ENCODE results near the gene GPC3. TPM values are rescaled to one million over a fixed set of nuclear protein-coding genes. Genes with fewer than 3 reads are reported as not detected.
"Not testable (repeated sequence)": the region's sequence is repeated elsewhere in the genome, so short reads cannot be mapped to it uniquely, and the experiment has no call there.

GPC3 gene
- not detected in 2 replicates for total RNA-seq (2014; rRNA removed; shearing (Covaris generic))

DNA sequence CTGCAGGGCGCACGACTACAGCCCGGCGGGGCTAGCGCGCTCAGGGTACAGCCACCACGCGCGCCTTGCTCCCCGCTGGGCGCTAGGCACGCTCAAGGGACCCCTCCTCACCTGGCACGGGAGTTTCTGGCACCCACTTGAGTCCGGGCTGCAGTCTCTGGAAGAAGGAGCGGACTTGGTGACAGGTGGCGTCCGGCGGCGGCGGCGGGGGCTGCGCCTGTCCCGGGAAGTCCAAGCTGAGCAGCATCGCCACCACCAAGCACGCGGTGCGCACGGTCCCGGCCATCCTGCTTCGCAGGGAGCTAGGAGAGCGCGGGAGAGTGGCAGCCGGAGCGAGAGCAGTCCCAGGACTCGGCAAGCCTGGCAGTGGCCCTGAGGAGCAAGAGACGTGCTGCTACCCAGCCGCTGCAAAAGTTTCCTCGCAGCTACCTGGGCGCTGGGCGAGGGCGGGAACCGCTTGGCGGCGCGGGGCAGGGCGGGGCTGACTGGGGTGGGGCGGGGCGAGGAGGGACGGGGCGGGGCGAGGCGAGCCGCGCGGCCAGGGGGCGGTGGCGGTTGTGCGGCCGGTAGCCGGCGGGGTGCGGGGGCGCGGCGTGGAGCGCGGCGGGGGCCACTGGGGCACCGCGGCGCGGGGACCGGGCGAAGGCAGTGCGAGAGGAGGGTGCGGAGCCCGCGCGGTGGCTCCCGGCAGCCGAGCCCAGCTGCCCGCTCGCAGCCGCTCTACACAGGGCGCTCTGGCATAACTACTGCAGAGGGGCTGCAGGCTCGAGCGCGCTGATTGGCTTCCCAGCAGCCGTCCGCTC lies at the start of gene GPC3:
Gene GPC3 (minus strand): TSS at position 431 of the 803 bp plus-strand sequence.
- DNase-seq (ENCODE audit: low read depth), result no peak

DNA sequence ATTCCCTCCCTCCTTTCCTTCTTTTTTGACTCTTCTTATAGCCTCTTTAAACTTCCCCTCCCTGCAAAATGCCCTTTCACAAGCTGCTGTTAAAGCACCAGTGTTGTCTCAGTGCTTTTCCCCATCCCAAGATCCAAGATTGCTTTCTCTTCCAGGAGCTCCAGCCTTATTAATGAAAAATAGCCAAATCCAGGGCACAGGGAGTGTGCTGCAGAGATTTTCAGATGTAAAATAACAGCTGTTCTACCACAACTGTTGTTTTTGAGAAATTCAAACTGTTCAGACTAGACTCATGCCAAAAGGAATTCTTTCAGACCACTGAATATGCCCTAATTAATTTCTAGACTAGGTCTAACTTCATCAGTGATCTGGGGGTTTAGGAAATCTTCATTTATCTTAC lies 47.0 kb upstream of the GPC3 start:
- DNase-seq (ENCODE audit: low read depth), result no peak

DNA sequence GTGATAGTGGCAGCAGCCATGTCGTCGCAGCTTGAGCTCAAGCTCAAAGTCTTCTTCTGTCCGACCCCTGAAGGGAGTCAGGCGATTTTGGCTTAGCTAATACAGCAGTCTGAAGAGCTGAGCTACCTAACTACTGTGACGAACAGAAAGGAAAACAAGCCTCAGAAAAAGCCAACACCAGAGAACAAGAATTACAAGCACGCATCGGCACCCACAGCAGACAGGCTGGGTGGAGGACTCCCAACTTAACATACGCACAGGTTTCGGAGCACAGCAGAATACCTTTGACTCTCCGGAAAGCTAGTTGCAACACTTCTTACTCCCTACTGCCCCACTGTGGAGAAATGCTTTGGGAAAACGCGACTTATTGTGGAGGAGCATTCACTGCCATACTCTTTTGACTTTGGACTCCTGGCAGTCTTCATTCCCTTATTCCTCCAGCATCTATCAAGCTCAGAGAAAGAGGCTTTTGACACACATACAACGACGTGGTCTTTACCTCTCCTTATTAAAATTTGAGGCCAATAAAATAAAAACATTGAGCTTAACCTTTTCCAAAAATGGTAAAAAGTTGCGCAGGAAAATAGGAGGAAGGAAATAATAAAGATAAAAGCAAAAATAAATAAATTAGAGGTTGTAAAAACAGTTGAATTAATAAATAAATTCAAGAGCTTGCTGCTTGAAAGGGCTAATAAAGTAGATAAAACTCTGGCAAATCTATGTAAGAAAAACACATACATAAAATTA lies 41.3 kb upstream of the GPC3 start:
- DNase-seq (ENCODE audit: low read depth), result peak; percentile 45

DNA sequence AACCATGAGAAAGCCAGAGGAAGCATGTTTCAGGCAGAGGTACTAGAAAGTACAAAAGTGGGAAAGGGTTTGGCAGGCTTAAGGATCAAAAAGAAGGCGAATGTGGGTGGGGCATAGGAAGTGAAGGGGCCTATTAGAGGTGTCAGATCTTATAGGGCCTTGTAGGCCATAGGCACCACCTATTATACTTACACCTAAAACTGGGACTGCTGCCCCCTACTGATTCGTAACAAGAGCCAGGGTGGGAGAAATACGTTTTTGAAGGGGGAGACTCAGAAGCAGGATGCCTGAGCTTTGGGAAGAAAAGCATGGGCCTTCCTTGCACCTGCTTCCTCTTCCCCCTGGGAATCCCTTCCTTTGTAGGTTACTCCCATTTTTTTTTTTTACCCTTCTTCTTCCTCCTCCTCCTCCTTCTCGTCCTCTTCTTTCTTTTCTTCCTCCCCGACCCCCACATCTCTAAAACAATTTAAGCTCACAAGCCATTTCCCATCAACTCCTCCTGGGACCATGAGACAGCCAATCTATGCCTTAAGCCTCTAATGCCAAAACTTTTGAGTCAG lies 40.7 kb upstream of the GPC3 start:
- DNase-seq (ENCODE audit: low read depth), result no peak

DNA sequence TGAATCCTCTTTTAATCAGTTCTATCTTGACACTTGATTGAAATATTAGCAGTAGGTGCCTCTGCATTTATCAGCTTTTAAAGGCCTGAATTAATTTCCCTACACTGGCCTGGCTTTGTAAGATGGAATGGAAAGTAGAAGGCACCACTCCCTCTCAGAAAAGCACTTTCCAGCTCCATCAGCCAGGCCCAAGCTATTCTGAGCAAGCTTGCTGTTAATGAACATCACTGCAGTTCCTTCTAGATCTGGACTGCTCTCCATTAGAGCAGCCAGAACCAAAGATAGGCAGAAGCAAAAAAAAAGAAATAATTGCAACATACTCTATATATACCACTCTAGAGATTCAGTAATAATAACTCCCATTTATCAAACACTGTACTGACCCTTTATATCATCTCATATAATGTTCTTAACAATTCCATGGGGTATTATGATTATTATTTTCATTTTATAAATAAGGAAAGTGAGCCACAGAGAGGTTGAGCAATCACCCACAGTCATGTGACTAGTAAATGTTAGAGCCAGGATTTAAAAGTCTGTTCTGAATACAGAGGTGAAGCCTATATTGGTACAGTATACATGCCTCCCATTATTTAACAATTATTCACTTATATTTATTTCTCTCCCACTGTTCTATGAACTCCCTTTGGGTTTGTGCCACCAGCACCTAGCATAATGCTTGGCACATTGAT lies 39.4 kb upstream of the GPC3 start:
- DNase-seq (ENCODE audit: low read depth), result no peak

DNA sequence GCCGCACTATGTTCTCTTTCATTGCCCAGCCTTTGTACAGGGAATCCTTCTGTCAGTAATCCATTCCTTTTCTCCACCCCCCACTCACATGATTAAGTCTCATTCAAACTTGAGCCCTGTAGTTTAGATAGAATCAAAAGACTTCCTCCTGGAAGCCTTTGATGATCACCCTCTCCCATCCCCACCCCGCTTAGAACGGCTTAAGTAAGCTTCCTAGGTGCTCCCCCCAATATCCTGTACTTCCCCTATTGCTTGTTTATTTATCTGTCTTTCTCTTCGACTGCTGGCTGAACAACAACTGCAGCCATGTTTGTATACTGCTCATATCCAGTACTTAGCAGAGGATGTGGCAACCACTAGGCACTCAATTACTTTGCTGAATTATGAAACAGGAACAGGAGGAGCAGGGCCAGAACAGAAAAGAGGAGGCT lies 38.5 kb upstream of the GPC3 start:
- DNase-seq (ENCODE audit: low read depth), result no peak

DNA sequence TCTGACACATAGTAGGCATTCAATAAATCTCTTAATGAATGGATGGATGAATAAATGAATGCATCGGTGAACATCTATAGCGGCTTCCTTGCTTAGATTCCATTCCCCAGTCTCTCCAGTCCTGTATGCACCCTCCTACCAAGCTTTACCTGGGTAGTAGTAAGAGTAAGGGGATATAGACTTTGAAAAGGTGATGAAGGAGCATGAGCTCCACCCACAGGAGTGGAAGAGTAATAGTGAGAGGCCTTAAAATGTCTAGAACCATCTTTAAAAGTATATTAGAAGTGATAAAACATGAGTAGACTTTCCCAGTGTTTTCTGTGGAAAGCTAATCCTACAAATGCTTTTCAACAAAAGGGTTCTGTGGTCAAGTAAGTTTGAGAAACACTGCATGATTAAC lies 35.5 kb upstream of the GPC3 start:
- no peak for DNase-seq (ENCODE audit: low read depth)

DNA sequence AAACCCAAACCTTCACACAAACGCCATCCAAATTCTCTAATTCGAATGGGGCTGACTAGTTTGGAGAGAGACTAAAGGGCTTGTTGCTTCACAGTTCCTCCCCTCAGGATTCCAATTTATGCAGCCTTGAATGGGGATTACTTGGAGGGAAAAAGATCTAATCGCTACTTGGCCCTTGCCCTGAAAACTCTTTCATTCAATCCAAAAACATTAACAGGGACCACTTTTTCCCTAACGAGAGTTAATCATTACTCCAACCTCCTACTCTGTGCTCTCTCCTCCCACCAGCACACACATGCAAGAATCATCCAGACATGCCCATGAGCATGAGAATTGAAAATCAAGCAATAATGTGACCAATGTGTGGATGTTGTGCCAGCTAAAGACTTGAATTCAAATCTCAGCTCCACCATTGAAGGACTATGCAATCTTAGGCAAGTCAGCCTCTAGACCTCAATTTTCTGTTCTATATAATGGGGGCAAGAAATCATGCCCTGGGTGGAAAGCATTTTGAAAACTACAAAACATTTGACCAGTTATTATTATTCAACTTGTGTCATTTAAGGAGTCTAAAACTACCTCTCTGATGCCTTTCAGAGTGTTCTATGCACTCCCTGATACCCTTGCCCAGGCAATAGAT lies 34.3 kb upstream of the GPC3 start:
- DNase-seq (ENCODE audit: low read depth), result no peak

DNA sequence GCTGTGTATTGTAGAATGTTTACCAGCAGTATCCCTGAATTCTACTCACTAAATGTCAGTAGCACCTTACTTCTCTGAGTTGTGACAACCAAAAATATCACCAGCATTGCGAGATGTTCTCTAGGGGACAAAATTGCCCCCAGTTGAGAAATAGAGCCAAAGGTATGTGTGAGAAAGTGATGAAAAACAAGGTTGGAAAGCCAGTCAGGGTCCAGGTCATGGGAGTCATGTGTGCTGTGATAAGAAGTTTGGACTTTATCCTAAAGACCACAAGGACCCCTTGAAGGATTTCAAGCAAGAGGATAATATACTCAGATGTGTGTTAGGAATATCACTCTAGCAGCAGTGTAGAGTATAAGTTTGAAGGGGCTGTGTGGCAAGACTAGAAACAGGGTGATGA lies 30.9 kb upstream of the GPC3 start:
- not testable (repeated sequence) for DNase-seq (ENCODE audit: low read depth)

DNA sequence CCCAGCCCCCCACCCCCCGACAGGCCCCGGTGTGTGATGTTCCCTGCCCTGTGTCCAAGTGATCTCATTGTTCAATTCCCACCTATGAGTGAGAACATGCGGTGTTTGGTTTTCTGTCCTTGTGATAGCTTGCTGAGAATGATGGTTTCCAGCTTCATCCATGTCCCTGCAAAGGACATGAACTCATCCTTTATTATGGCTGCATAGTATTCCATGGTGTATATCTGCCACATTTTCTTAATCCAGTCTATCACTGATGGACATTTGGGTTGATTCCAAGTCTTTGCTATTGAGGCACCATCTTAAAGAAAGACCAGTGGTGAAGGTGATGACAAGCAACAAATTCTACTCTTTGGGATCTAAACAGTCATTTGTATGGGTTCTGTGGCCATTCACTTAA lies 30.1 kb upstream of the GPC3 start:
- DNase-seq (ENCODE audit: low read depth), result not testable (repeated sequence)

DNA sequence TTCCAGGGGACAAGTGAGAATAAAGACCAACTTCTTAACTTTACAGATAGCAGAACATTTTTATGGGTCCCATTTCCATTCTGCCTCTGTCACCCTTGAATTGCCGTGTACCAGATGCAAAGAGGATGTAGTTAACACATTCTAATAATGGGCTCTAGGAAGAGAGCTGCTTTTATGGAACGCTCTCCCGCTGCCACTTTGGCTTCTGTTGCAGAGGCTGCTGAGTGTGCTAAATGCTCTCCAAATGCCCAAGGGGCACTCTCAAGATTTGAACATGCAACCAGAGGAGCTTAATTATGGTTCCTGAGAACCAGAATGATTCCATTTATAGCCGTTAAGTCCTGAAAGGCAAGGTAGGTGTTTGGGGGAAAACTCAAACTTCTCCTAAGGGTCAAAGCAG lies 28.1 kb upstream of the GPC3 start:
- DNase-seq (ENCODE audit: low read depth), result no peak

DNA sequence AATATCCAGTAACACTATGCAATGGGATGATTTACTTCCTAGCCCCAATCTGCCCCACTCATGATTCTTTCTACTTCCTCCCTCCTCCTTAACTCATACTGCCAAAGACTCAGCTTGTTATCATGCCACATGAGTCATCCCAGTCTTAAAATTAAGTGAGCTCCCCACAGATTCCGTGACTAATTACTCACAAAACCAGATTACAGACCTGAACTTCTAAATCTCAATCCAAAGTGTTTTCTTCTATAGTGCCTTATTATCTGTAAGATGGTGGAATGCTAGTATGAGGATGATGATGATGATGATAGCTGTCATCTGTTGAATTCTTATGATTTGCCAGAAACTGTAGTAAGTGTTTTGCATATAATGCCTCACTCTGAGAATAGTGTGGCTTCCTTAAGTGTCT lies 27.7 kb upstream of the GPC3 start:
- DNase-seq (ENCODE audit: low read depth), result peak; percentile 38

DNA sequence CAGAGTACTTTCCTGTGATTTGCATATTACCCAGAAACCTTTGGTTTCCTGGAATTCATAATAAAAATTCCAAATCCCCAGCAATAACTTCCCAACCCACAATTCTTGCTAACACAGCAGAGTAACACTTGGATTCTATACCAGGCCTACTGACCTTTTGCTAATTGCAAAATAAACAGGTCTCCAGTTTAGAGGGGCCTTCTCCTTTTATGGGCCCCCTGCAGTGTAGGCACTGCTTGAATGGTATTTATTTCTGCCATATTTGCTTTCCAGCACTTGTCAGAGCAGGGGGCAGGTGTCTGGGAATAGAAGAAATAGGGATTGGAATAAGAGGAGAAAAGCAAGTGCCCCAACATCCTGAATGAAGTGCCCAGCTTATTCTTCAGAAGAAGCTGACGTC lies 25.3 kb upstream of the GPC3 start:
- no peak for DNase-seq (ENCODE audit: low read depth)

DNA sequence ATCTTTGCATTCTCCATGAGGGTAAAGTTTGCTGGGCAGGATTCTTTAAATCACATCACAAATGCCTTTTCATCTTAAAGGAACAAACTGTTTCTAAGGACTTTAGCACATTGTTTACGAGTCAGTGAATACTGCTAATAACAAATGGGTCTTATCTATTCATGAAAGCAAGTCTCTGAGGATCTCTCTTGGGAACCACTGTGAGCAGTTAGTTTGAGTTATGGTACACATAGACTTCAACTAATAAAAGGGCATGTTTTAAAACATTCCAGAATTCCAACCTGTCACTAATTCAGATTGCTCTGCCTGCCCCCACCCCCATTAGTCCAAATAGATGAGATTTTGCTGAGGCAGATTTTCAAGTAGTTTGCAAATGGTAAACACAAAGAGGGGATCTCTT lies 22.3 kb upstream of the GPC3 start:
- DNase-seq (ENCODE audit: low read depth), result no peak

DNA sequence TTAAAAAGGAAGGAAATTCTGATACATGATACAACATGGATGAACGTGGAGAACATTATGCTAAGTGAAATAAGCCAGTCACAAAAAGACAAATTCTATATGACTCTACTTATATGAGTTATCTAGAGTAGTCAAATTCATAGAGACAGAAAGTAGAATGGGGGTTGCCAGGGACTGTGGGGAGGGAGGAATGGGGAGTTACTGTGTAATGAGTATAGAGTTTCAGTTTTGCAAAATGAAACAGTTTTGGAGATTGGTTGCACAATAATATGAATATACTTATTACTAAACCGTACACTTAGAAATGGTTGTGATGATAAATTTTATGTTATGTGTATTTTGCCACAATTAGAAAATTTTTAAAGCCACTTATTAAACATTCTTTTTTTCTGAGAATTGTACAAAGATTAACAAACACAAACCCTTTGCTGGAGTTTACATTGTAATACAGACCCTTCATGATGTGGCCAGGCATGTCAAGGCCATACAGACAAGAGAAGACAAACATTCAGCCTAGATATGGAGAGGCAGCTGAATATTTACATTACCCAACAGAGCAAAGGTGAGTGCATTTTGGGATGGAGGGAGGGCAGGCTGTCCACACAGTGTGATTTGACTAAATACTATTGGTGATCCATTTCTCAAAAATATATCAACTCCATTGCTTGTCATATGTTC lies 21.2 kb upstream of the GPC3 start:
- no peak for DNase-seq (ENCODE audit: low read depth)

DNA sequence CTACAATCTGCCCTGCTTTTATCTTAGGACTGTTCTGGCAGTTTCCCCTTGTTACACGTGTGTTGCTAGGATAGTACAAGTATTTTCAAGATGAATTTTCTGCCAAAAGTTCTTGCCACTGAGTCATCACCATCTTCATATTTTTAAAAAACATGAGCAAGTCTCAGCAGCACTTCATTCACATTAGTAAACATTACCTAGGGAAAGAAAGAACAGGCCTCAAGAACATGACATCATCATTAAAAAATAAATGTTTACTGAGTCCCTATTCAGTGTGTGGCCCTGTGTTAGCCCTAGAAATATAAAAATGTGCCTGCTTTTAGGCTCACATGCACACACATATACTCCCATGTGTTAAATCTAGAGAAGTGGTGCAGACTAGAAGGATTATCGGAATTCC lies 18.7 kb upstream of the GPC3 start:
- no peak for DNase-seq (ENCODE audit: low read depth)

DNA sequence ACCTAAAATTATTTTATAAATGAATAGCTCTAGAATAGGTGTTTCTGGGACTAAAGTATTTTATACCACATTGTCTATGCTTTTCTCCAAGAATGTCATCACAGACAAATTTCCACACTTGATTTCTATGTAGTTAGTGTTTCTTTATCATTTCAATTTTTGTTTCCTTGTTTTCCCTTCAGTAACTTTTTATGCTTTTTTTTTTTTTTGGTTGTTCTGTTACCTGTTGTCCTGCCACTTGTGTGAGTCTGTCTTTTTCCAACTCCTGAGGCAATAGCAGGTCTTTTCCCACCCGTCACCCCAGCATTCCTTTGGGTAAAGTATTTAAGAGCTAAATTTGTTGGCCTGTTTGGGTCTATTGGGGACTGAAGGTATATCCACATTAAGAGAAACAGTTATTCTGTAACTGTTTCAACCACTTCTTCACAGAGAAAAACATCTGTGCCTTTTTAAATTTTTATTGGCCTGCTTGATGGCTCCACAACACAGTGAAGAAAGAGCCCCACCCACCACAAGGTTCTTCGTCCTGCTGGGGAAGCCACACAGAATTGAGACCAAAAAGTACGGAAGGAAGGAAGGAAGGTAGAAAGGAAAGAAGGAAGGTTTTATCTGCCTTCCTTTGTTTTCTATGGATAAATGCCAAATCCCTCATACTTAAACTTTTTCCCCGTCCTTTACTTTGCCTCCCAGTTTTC lies 17.7 kb upstream of the GPC3 start:
- DNase-seq (ENCODE audit: low read depth), result no peak

DNA sequence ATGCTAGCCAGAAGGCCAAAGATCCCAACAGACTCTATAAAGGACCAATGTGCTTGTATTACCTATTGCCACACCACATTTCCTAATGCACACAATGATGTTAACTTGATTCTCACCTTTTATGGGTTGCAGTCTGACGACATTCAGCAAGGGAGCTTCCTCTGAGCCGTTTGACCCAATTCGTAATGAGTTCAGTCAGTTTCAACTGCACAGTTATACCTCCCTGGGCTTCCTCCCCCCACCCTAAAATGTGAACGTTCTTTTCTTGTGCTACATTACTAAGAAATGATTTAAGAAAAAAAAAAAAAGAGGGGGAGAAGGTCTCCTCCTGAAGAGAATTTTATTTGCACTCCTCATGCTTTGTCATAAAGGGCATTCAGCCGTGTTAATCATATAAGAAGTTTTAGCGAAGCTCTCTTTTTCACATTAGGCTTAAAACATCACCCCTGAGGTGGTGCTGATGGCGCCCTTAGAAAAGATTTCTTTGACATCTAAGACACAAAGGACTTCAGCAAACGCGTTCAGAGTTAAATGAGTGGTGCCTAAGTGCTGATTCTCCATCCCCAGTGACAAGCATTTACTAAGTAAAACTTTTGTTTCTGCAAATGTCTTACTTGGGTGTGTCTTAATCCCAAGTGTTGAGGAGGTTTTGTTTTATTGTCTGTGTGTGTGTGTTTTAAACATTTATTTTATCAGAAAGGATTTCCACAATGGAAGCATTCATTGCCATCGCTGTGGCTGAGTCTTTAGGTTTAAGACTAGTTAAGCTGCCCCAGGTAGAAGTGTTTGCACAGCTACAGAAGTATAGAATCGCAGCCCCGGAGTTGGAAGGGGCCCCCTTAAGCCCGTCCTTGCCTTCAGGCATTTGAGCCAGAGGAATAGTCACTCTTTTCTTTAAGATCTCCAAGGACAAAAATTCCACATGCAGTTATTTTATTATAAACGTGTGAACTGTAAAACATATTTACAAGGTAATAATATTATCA lies 15.2 kb upstream of the GPC3 start:
- no peak for DNase-seq (ENCODE audit: low read depth)

DNA sequence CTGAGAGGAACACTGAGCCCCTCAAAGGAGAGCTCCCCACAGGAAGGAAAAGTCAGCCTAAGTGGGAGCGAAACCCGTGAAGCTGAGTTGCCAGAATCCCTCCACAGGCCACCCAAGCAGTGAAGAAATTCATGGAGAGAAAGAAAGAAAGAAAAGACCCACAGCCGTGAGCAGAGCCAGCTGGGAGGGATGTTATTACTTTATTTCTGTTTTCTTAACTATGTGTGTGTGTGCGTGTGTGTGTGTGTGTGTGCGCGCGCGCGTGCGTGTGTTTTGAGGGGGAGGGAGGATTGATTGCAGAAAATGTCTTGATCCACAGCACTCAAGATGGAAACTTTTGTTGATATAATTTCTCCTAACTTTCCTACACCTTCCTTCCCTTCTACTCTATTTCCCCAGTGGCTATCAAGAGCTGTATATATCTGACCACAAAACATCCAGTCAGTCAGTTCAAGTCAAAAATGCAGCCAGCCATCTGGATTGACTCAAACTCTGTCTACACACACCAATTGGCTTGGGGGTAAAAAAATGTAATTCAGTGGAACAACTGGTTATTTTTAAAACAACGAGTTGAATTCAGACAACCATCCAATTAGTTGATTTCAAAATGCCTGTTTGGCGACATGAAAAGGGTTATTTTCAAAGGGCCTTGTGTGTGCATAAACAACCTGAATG lies 13.8 kb upstream of the GPC3 start:
- DNase-seq (ENCODE audit: low read depth), result no peak

Data from M059J (cell line).